GM12878 (cell line): Measurements from ENCODE around the gene UBB. TPM values are rescaled to one million over a fixed set of nuclear protein-coding genes. Genes with fewer than 3 reads are reported as not detected.

Experiments used
- ATAC-seq: fragments of 200-7000 bp; cut with Tn5 transposase; 3 replicates; pipeline ENCODE4 v1.9.1; 2020; ENCODE audit warnings: mild to moderate bottlenecking, moderate library complexity
- BruUV-seq: library from RNA; stranded (reverse); fragments of 400-500 nt; replicated peaks from 2 replicates; lab custom pipeline; 2021; lab: Mats Ljungman, UMichigan
- CTCF ChIA-PET: fragments of 300-600 bp; sonication (Branson Sonifier 250); formaldehyde crosslinking; extraction: SDS; loops from one replicate; lab custom pipeline; 2021; ENCODE audit warnings: inconsistent platforms; lab: Yijun Ruan, JAX
- POLR2A ChIA-PET: fragments of 350-600 bp; formaldehyde crosslinking; extraction: SDS; loops from one replicate; lab custom pipeline; 2021; ENCODE audit warnings: inconsistent platforms; lab: Charles Lee
- RAD21 ChIA-PET: fragments of 300-600 bp; sonication (Branson Sonifier 250); formaldehyde crosslinking; loops from one replicate; lab custom pipeline; 2023; ENCODE audit warnings: antibody characterized with exemption; ENCODE audit not compliant: unreplicated experiment; lab: Charles Lee
- SMC1A ChIA-PET: fragments of 300-600 bp; sonication (Branson Sonifier 250); formaldehyde crosslinking; loops from one replicate; lab custom pipeline; 2023; ENCODE audit not compliant: unreplicated experiment, uncharacterized antibody; lab: Charles Lee
- DNase-seq: peaks from one replicate; pipeline ENCODE4 v3.0.0-alpha.2; 2011; ENCODE audit warnings: low read depth, low spot score
- FAIRE-seq: peaks from 3 replicates; lab custom pipeline; 2011; peaks lifted over from hg19 to GRCh38; lab: Jason Lieb, UNC
- H2AFZ ChIP-seq: 2 replicates; pipeline ENCODE4 v1.6.0; 2011; ENCODE audit warnings: low read depth, low read length, control low read depth; ENCODE audit not compliant: control insufficient read depth
- H3K27ac ChIP-seq: 2 replicates; pipeline ENCODE4 v1.5.1; 2011; ENCODE audit warnings: control low read depth; ENCODE audit not compliant: control insufficient read depth, insufficient read depth
- H3K27me3 ChIP-seq, 2 experiments: replicated peaks in 1 of 2; 2 replicates each; pipeline versions ENCODE4 v1.6.0 to v1.6.1; 2011; ENCODE audit warnings: low read length in 1 of 2; ENCODE audit not compliant: control insufficient read depth in 2 of 2, insufficient read depth in 2 of 2
- H3K36me3 ChIP-seq, 2 experiments: 2 replicates each; pipeline ENCODE4 v1.5.1; 2011; ENCODE audit warnings: low read length in 1 of 2; ENCODE audit not compliant: control insufficient read depth in 2 of 2, insufficient read depth in 2 of 2
- H3K4me1 ChIP-seq: 2 replicates; pipeline ENCODE4 v1.6.1; 2011; ENCODE audit warnings: mild to moderate bottlenecking, low read length, moderate library complexity, mixed read lengths; ENCODE audit not compliant: control insufficient read depth, insufficient read depth
- H3K4me2 ChIP-seq: 2 replicates; pipeline ENCODE4 v1.6.0; 2011; ENCODE audit warnings: control low read depth; ENCODE audit not compliant: control insufficient read depth, insufficient read depth
- H3K4me3 ChIP-seq: fragments of 200-600 bp; sonication (generic); 2 replicates; pipeline ENCODE4 v1.5.1; 2016
- H3K79me2 ChIP-seq: 2 replicates; pipeline ENCODE4 v1.6.0; 2011; ENCODE audit warnings: low read length; ENCODE audit not compliant: control insufficient read depth, insufficient read depth
- H3K9ac ChIP-seq: 2 replicates; pipeline ENCODE4 v1.8.0; 2011; ENCODE audit warnings: low read length, control low read depth, mixed read lengths; ENCODE audit not compliant: control insufficient read depth, insufficient read depth
- H3K9me3 ChIP-seq: replicated peaks from 3 replicates; pipeline ENCODE4 v1.5.1; 2011; ENCODE audit warnings: mild to moderate bottlenecking, low read length; ENCODE audit not compliant: control insufficient read depth, insufficient read depth
- H4K20me1 ChIP-seq: 2 replicates; pipeline ENCODE4 v1.6.0; 2011; ENCODE audit not compliant: control insufficient read depth, insufficient read depth
- CBX5 ChIP-seq: sonication (generic); IDR thresholded peaks from 2 replicates; pipeline ENCODE4 v1.6.1; 2016; ENCODE audit warnings: low read depth, moderate library complexity, mild to moderate bottlenecking, inconsistent platforms
- DPF2 ChIP-seq: fragments of 450-650 bp; IDR thresholded peaks from 2 replicates; pipeline ENCODE4 v1.6.1; 2017; ENCODE audit warnings: mild to moderate bottlenecking
- FOXM1 ChIP-seq: IDR thresholded peaks from 2 replicates; pipeline ENCODE4 v1.6.1; 2012; ENCODE audit warnings: low read depth, mild to moderate bottlenecking, inconsistent platforms, low read length, moderate library complexity
- MEF2B ChIP-seq: fragments of 450-650 bp; IDR thresholded peaks from 2 replicates; pipeline ENCODE4 v1.6.1; 2018; ENCODE audit warnings: mild to moderate bottlenecking, moderate library complexity; ENCODE audit not compliant: partially characterized antibody, poor library complexity, severe bottlenecking
- POLR2A ChIP-seq: IDR thresholded peaks from 2 replicates; pipeline ENCODE4 v1.6.1; 2011; ENCODE audit warnings: low read depth, mild to moderate bottlenecking, low read length
- POU2F2 ChIP-seq: IDR thresholded peaks from 3 replicates; pipeline ENCODE4 v1.6.1; 2011; ENCODE audit warnings: low read depth, mild to moderate bottlenecking, low read length, borderline replicate concordance
- RAD21 ChIP-seq: IDR thresholded peaks from 2 replicates; pipeline ENCODE4 v1.6.1; 2011; ENCODE audit warnings: mild to moderate bottlenecking, low read depth, low read length, moderate library complexity; ENCODE audit not compliant: insufficient read depth
- RB1 ChIP-seq: fragments of 450-650 bp; formaldehyde crosslinking; IDR thresholded peaks from 2 replicates; pipeline ENCODE4 v1.6.1; 2017; ENCODE audit warnings: mild to moderate bottlenecking, borderline replicate concordance
- RELA ChIP-seq: fragments of 450-650 bp; IDR thresholded peaks from 2 replicates; pipeline ENCODE4 v1.8.0; 2014; ENCODE audit warnings: borderline replicate concordance; ENCODE audit not compliant: partially characterized antibody
- RUNX3 ChIP-seq: IDR thresholded peaks from 2 replicates; pipeline ENCODE4 v1.6.1; 2012; ENCODE audit warnings: low read length, inconsistent platforms
- SIN3A ChIP-seq: IDR thresholded peaks from 2 replicates; pipeline ENCODE4 v1.6.1; 2012; ENCODE audit warnings: low read depth, low read length, improper control_type of control experiment
- SMC3 ChIP-seq: IDR thresholded peaks from 2 replicates; pipeline ENCODE4 v1.6.1; 2011; ENCODE audit warnings: low read length, improper control_type of control experiment, borderline replicate concordance
- WRNIP1 ChIP-seq: IDR thresholded peaks from 2 replicates; pipeline ENCODE4 v1.6.1; 2011; ENCODE audit warnings: low read depth, low read length, improper control_type of control experiment, borderline replicate concordance
- YY1 ChIP-seq: IDR thresholded peaks from 2 replicates; pipeline ENCODE4 v1.6.1; 2011; ENCODE audit warnings: low read depth, mild to moderate bottlenecking, low read length
- WGBS: methylation state at CpG from one replicate; pipeline ENCODE4 v1.1.6; 2016; ENCODE audit warnings: low lambda C conversion rate; ENCODE audit not compliant: insufficient replicate concordance, insufficient coverage; ENCODE audit errors: missing lambda C conversion rate; 5-methylcytosine and 5-hydroxymethylcytosine counted together
- in situ Hi-C: fragments of 300-500 bp; cut with MboI; formaldehyde crosslinking; loops from 9 replicates; pipeline ENCODE4 v1.14.3; 2018; ENCODE audit warnings: mixed read lengths
- intact Hi-C: fragments of 100-400 bp; cut with micrococcal nuclease; formaldehyde crosslinking; loops from one replicate; pipeline ENCODE4 v1.14.2; 2022; ENCODE audit not compliant: unreplicated experiment
- polyA plus RNA-seq, 11 experiments: library from polyadenylated mRNA; depleted of rRNA in 4 of 11; unstranded in 6 of 11; stranded (reverse) in 5 of 11; fragments of >200 nt; fragmentation: Nextera tagmentation in 4 of 11; fragmentation: Illumina TruSeq in 1 of 11; extraction: Ambion mirVana in 4 of 11; extraction: Trizol in 1 of 11; gene quantifications; 1 replicate in 1 of 11; 2 replicates in 10 of 11; pipeline versions ENCODE4 v1.2.1 to v1.2.3, GENCODE V29; 2011 to 2016; ENCODE audit warnings: inconsistent platforms in 2 of 11, missing spikeins in 2 of 11, low read depth in 1 of 11
- total RNA-seq, 4 experiments: library from RNA; depleted of rRNA in 3 of 4; stranded (reverse); fragments of >200 nt in 3 of 4; fragmentation: Illumina TruSeq in 1 of 4; extraction: Trizol in 1 of 4; gene quantifications; 2 replicates each; pipeline versions ENCODE4 v1.2.1 to v1.2.3, GENCODE V29; 2013 to 2021
- TF ChIP-seq, protein P1 (sequence below): IDR thresholded peaks from 2 replicates; pipeline ENCODE4 v1.6.1; 2012; ENCODE audit warnings: mild to moderate bottlenecking, low read depth, low read length
- TF ChIP-seq, protein P2 (sequence below): fragments of 450-650 bp; formaldehyde crosslinking; IDR thresholded peaks from 2 replicates; pipeline ENCODE4 v1.4.0; 2020; ENCODE audit warnings: mild to moderate bottlenecking, moderate library complexity

UBB gene
- total and polyA plus RNA-seq, 10 of the 15 experiments (the other 5 are each of a cell fraction or from before 2014, with no cell fraction given), result 1,133 to 4,246 (median 2,099) TPM

DNA sequence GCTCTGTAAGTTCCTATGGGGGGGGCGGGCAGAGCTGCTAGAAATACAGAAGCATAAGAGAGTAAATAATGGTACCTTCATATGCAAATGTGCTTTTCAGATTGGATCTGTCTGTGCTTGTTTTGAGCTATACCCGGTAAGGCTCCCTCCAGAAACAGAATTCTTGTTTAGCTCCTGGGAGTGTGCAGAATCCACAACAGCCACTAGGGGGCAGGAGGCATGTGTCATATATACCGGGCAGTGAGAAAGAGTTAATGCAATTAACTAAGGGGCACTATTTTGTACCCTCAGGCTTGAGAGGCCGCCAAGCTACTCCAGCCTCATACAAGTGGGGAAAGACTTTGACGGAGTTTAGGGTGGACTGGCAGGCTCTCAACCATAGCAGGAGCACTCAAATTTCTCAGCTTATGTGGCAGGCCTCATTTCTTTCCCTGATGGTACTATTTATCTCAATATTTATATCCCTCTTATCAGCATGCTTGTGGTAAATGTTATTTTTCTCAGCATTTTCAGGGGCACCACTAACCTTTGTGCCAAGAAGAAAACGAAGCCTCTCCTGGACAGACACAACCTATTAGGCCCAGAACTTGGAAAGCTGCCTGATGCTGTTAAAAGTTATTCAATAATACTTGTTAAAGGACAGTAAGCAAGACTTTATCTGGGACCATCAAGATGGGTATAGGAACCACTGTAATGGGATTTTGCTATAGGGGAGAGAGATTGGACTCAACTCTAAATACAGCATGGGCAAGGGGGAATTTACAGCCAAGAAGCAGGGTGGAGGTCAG lies 16.9 kb upstream of the UBB start:
- Histone ChIP-seq H2AFZ (peak overlapping the region; percentile 59), H4K20me1 (no peaks in the 10 kb centered on the region), H3K27ac (no peak overlapping the region), H3K4me3 (no peak overlapping the region), H3K36me3 (no peaks in the 10 kb centered on the region), H3K9me3 (no peaks in the 10 kb centered on the region), H3K4me1 (peaks cover 3% of the 10 kb centered on the region; the same call in 1 of the 2 replicates), H3K9ac (no peak overlapping the region), H3K4me2 (no peak overlapping the region), H3K79me2 (no peaks in the 10 kb centered on the region), H3K27me3 (no peaks in the 10 kb centered on the region)
- ChIA-PET RAD21 (interaction anchor here (0.5 to 7.1 kb wide), 29 partner anchors 9 to 226 kb away, joined by 3 to 86 read pairs (median 5); partner anchors contain the start of genes CENPV, TRPV2 and UBB), CTCF (interaction anchor here (0.5 to 6.2 kb wide), 67 partner anchors 12 to 467 kb away, joined by 3 to 152 read pairs (median 5); partner anchors contain the start of genes CENPV, NCOR1, PIGL and TRPV2), POLR2A (interaction anchor here (0.7 to 2.4 kb wide), 5 partner anchors 11 to 164 kb away, joined by 3 to 20 read pairs (median 5); partner anchors contain the start of genes CENPV, TRPV2 and UBB), SMC1A (interaction anchor here (0.6 to 4.9 kb wide), 41 partner anchors 9 to 262 kb away, joined by 3 to 103 read pairs (median 5); partner anchors contain the start of genes CENPV, TRPV2 and UBB)
- in situ Hi-C loops, result loop anchor here (5.0 kb wide), 1 partner anchor 158 kb away; no protein-coding TSS in a partner anchor
- no TSS peak for BruUV-seq
- ATAC-seq (peak; percentile 99), FAIRE-seq (peak; percentile 66), DNase-seq (peak; percentile 61)
- 5% methylated on average over 6 of the region's 6 CpGs for WGBS
- intact Hi-C loops, result loop anchor here (1.0 to 5.0 kb wide), 3 partner anchors 51 to 223 kb away; partner anchors contain the start of gene TRPV2
- peak; percentile 72 for TF ChIP-seq YY1
- TF ChIP-seq MEF2B, result no peak
- peak; percentile 92 for TF ChIP-seq SMC3
- no peak for TF ChIP-seq SIN3A
- TF ChIP-seq RUNX3, result peak; percentile 37; the same call in 1 of the 2 replicates
- peak; percentile 13 for TF ChIP-seq RELA
- TF ChIP-seq WRNIP1, result no peak
- TF ChIP-seq RB1, result peak; percentile 77; the same call in 1 of the 2 replicates
- no peak for TF ChIP-seq CBX5
- TF ChIP-seq, protein P1, sequence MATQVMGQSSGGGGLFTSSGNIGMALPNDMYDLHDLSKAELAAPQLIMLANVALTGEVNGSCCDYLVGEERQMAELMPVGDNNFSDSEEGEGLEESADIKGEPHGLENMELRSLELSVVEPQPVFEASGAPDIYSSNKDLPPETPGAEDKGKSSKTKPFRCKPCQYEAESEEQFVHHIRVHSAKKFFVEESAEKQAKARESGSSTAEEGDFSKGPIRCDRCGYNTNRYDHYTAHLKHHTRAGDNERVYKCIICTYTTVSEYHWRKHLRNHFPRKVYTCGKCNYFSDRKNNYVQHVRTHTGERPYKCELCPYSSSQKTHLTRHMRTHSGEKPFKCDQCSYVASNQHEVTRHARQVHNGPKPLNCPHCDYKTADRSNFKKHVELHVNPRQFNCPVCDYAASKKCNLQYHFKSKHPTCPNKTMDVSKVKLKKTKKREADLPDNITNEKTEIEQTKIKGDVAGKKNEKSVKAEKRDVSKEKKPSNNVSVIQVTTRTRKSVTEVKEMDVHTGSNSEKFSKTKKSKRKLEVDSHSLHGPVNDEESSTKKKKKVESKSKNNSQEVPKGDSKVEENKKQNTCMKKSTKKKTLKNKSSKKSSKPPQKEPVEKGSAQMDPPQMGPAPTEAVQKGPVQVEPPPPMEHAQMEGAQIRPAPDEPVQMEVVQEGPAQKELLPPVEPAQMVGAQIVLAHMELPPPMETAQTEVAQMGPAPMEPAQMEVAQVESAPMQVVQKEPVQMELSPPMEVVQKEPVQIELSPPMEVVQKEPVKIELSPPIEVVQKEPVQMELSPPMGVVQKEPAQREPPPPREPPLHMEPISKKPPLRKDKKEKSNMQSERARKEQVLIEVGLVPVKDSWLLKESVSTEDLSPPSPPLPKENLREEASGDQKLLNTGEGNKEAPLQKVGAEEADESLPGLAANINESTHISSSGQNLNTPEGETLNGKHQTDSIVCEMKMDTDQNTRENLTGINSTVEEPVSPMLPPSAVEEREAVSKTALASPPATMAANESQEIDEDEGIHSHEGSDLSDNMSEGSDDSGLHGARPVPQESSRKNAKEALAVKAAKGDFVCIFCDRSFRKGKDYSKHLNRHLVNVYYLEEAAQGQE, result no peak
- no peak for TF ChIP-seq POLR2A
- TF ChIP-seq, protein P2, sequence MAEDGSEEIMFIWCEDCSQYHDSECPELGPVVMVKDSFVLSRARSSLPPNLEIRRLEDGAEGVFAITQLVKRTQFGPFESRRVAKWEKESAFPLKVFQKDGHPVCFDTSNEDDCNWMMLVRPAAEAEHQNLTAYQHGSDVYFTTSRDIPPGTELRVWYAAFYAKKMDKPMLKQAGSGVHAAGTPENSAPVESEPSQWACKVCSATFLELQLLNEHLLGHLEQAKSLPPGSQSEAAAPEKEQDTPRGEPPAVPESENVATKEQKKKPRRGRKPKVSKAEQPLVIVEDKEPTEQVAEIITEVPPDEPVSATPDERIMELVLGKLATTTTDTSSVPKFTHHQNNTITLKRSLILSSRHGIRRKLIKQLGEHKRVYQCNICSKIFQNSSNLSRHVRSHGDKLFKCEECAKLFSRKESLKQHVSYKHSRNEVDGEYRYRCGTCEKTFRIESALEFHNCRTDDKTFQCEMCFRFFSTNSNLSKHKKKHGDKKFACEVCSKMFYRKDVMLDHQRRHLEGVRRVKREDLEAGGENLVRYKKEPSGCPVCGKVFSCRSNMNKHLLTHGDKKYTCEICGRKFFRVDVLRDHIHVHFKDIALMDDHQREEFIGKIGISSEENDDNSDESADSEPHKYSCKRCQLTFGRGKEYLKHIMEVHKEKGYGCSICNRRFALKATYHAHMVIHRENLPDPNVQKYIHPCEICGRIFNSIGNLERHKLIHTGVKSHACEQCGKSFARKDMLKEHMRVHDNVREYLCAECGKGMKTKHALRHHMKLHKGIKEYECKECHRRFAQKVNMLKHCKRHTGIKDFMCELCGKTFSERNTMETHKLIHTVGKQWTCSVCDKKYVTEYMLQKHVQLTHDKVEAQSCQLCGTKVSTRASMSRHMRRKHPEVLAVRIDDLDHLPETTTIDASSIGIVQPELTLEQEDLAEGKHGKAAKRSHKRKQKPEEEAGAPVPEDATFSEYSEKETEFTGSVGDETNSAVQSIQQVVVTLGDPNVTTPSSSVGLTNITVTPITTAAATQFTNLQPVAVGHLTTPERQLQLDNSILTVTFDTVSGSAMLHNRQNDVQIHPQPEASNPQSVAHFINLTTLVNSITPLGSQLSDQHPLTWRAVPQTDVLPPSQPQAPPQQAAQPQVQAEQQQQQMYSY, result no peak
- no peak for TF ChIP-seq FOXM1
- 0 out of 3 replicates have a peak, but pooled peaks have one; percentile 27 for TF ChIP-seq POU2F2
- TF ChIP-seq DPF2, result no peak
- peak; percentile 93 for TF ChIP-seq RAD21
